ENCODE data around the gene SLC39A9.

GRCh38 chr14:69354383-69355153 is 43.9 kb upstream of the SLC39A9 start:
- TF ChIP-seq RARB (CRISPR knock-in tag; IDR thresholded peaks at IDR 0.05) (no peak), BACH2 (CRISPR knock-in tag; IDR thresholded peaks at IDR 0.05; ENCODE audit: borderline replicate concordance) (no peak), ZNF565 (CRISPR knock-in tag; conservative IDR thresholded peaks at IDR 0.05; ENCODE audit: low read depth) (no peak), PATZ1 (CRISPR knock-in tag; IDR thresholded peaks at IDR 0.05; ENCODE audit: borderline replicate concordance) (no peak)

All from SK-N-SH treated with all-trans-retinoic acid at 6 μM for 48 hours (cell line).